OCI-LY1 (cell line): ENCODE results near the gene NCOA4.
"Not testable (repeated sequence)": the region's sequence is repeated elsewhere in the genome, so short reads cannot be mapped to it uniquely, and the experiment has no call there.

Experiments used
- H2AFZ ChIP-seq: fragments of 200-600 bp; sonication (generic), shearing (Covaris generic); 2 replicates; pipeline ENCODE4 v1.6.0; 2014; ENCODE audit warnings: antibody characterized with exemption, mild to moderate bottlenecking, low read length
- H3F3A ChIP-seq: fragments of 200-600 bp; sonication (generic), shearing (Covaris generic); 2 replicates; pipeline ENCODE4 v1.6.0; 2014; ENCODE audit warnings: mild to moderate bottlenecking, antibody characterized with exemption, low read length, moderate library complexity; ENCODE audit not compliant: insufficient read depth
- H3K27ac ChIP-seq: fragments of 200-600 bp; sonication (generic); 2 replicates; pipeline ENCODE4 v1.5.1; 2014; ENCODE audit warnings: low read length, mixed run types, mild to moderate bottlenecking, low read depth; ENCODE audit not compliant: poor library complexity, severe bottlenecking
- H3K27me3 ChIP-seq: fragments of 200-600 bp; sonication (generic); 2 replicates; pipeline ENCODE4 v1.6.0; 2014; ENCODE audit warnings: antibody characterized with exemption, mild to moderate bottlenecking, low read length, moderate library complexity; ENCODE audit not compliant: insufficient read depth
- H3K36me3 ChIP-seq: fragments of 200-600 bp; sonication (generic); 2 replicates; pipeline ENCODE4 v1.6.1; 2014; ENCODE audit warnings: mild to moderate bottlenecking, antibody characterized with exemption, low read length, moderate library complexity, mixed read lengths; ENCODE audit not compliant: insufficient read depth
- H3K4me1 ChIP-seq: fragments of 200-600 bp; sonication (generic); 2 replicates; pipeline ENCODE4 v1.5.1; 2014; ENCODE audit warnings: mild to moderate bottlenecking, low read length, moderate library complexity; ENCODE audit not compliant: insufficient read depth, severe bottlenecking
- H3K4me2 ChIP-seq: fragments of 200-600 bp; sonication (generic), shearing (Covaris generic); 2 replicates; pipeline ENCODE4 v1.6.1; 2014; ENCODE audit warnings: low read length
- H3K4me3 ChIP-seq: fragments of 200-600 bp; sonication (generic); 2 replicates; pipeline ENCODE4 v1.5.1; 2014; ENCODE audit warnings: low read length, low read depth, mild to moderate bottlenecking, mixed read lengths; ENCODE audit not compliant: poor library complexity, severe bottlenecking
- H3K79me2 ChIP-seq: fragments of 200-600 bp; shearing (Covaris generic); 2 replicates; pipeline ENCODE4 v1.6.1; 2016; ENCODE audit warnings: mixed run types, low read length, mixed read lengths; ENCODE audit not compliant: insufficient read depth
- H3K9ac ChIP-seq: fragments of 200-600 bp; sonication (generic), shearing (Covaris generic); 2 replicates; pipeline ENCODE4 v1.6.1; 2014; ENCODE audit warnings: mild to moderate bottlenecking, low read length, mixed read lengths
- H3K9me2 ChIP-seq: fragments of 200-600 bp; sonication (generic), shearing (Covaris generic); 2 replicates; pipeline ENCODE4 v1.6.1; 2014; ENCODE audit warnings: low read depth, mild to moderate bottlenecking, low read length, mixed read lengths
- H3K9me3 ChIP-seq: fragments of 200-600 bp; shearing (Covaris generic); 2 replicates; pipeline ENCODE4 v1.6.1; 2014; ENCODE audit warnings: low read length, mixed read lengths
- H4K20me1 ChIP-seq: fragments of 200-600 bp; sonication (generic), shearing (Covaris generic); 2 replicates; pipeline ENCODE4 v1.6.0; 2016; ENCODE audit warnings: mild to moderate bottlenecking, low read length; ENCODE audit not compliant: insufficient read depth

The NCOA4 gene

DNA sequence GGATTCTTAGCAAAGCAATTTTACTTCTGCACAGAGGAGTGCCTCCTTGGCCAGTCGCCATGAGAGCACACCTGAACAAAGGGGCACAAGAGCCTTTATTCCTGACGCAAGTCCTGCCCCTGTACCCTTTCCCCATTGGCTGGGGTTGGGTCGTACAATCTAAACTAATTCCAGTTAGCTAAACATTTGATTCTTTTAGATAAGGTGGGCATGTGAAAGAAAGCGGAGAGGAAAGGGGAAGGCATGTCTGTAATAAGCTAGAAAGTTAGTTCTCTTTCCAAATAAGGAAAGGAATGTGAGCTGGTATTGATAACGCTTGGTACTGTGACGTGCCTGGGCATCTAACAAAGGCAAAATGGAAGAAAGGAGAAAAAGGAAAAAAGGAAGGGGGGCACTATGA is 73.8 kb downstream of the NCOA4 start:
- H3K36me3 ChIP-seq, H3K9me3 ChIP-seq, H3K4me3 ChIP-seq, H3K27ac ChIP-seq, H3K9me2 ChIP-seq, H3K9ac ChIP-seq, H3K27me3 ChIP-seq, H3K4me1 ChIP-seq, H2AFZ ChIP-seq, H3F3A ChIP-seq, H3K79me2 ChIP-seq, H4K20me1 ChIP-seq, H3K4me2 ChIP-seq: not testable (repeated sequence)
